ENCODE data around the gene LRRTM4.

The LRRTM4 gene

GRCh38 chr2:77028032-77028600 is 494.1 kb downstream of the LRRTM4 start:
- TF ChIP-seq CTCF (conservative IDR thresholded peaks at IDR 0.05; ENCODE audit: low read depth, low read length), result no peak
- no peak for DNase-seq (ENCODE audit: low read depth)
- no peak overlapping the region for H3K4me3 ChIP-seq (ENCODE audit: low read depth, low read length)

- no peak for TF ChIP-seq CTCF (conservative IDR thresholded peaks at IDR 0.05; ENCODE audit: low read depth, low read length)
- DNase-seq (ENCODE audit: low read depth), result no peak
- no peak overlapping the region for H3K4me3 ChIP-seq (ENCODE audit: low read depth, low read length)
These were observed 496.5 kb downstream of the LRRTM4 start for GRCh38 chr2:77025714-77026113.

- H3K4me3 ChIP-seq (ENCODE audit: low read depth, low read length), result no peak overlapping the region
- no peak for DNase-seq (ENCODE audit: low read depth)
- no peak for TF ChIP-seq CTCF (conservative IDR thresholded peaks at IDR 0.05; ENCODE audit: low read depth, low read length)
These were observed 501.0 kb downstream of the LRRTM4 start for GRCh38 chr2:77021161-77021560.

- no peak overlapping the region for H3K4me3 ChIP-seq (ENCODE audit: low read depth, low read length)
- DNase-seq (ENCODE audit: low read depth), result no peak
- TF ChIP-seq CTCF (conservative IDR thresholded peaks at IDR 0.05; ENCODE audit: low read depth, low read length), result no peak
These were observed 504.0 kb downstream of the LRRTM4 start for GRCh38 chr2:77018219-77018618.

GRCh38 chr2:77017355-77017745 is 504.8 kb downstream of the LRRTM4 start:
- H3K4me3 ChIP-seq (ENCODE audit: low read depth, low read length), result no peak overlapping the region
- DNase-seq (ENCODE audit: low read depth), result no peak
- TF ChIP-seq CTCF (conservative IDR thresholded peaks at IDR 0.05; ENCODE audit: low read depth, low read length), result no peak

GRCh38 chr2:77016443-77017354 is 505.5 kb downstream of the LRRTM4 start:
- no peak overlapping the region for H3K4me3 ChIP-seq (ENCODE audit: low read depth, low read length)
- no peak for DNase-seq (ENCODE audit: low read depth)
- TF ChIP-seq CTCF (conservative IDR thresholded peaks at IDR 0.05; ENCODE audit: low read depth, low read length), result no peak
